ENCODE data around the gene UBE2Q1.

Gene UBE2Q1

DNA sequence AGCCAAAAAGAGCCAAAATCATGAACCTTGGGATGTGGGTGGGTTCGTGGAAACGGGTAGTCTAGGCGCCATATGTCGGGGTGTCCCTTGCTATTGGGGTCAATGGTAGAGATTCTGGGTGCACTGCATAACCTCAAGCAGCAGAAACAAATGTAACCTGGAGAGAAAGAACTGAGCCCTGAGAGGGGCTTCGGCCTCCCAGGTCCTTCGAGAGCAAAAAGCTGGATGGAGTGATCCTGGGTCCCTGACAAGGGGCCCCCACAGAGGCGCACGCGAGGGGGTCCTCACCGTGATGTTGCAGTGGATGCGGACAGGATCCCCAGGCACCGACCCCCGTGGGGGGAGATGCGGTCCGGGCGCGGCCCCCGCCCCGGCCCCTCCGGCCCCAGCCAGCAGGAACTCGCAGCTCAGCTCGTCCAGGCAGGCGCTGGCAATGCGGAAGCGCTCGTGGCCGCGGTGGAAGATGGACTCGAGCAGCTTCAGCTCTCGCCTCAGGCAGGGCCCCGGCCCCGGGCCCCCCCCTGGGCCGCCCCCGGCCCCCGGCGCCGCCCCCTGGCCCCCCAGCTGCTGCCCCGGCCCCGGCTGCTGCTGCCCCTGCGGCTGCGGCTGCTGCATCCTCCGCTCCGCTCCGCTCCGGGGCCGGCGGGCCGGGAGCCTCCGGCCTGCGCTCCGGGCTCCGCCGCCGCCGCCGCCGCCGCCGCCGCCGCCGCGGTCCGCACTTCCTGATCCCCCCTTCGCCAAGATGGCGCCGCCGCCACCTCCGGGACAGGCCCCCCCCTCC lies at the start of gene UBE2Q1:
TSS of gene UBE2Q1 (minus strand) at position 724 of the 781 bp plus-strand sequence. CDS start at position 615, 109 bp downstream.
- no peak for DNase-seq (ENCODE audit: low read depth)

GRCh38 chr1:154607609-154608396 lies 49.3 kb upstream of the UBE2Q1 start, which contains the start of gene ADAR:
TSS of gene ADAR (minus strand) at chr1:154608186. CDS start at chr1:154608006, 180 bp downstream.
- DNase-seq (ENCODE audit: low read depth) = peak; percentile 99

- peak; percentile 42 for DNase-seq (ENCODE audit: low read depth)
Observed at GRCh38 chr1:154607106-154607608, 48.7 kb upstream of the UBE2Q1 start.

- DNase-seq (ENCODE audit: low read depth) = no peak
Observed at GRCh38 chr1:154605534-154605933, 47.1 kb upstream of the UBE2Q1 start.

GRCh38 chr1:154603317-154603716 lies 44.9 kb upstream of the UBE2Q1 start:
- DNase-seq (ENCODE audit: low read depth) = no peak

DNA sequence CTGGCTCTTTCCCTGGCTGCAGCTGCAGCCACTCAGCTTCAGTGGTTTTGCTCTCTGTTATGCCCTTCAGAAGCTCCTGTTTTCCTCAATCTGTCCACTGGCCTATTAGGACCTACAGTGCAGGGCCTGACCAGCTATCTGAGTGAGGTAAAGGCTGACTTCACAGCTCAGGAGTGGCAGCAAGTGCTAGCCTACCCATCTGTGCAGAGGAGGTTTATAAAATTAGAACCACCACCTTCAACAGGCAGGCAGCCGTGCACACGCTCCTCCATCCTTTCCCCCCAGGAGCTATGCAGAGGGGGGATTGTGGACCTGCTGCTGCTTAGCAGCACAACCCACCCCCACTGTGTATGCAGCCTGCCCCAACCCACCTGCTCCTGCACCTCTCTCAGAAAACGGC lies 41.2 kb upstream of the UBE2Q1 start:
- DNase-seq (ENCODE audit: low read depth) = no peak

DNA sequence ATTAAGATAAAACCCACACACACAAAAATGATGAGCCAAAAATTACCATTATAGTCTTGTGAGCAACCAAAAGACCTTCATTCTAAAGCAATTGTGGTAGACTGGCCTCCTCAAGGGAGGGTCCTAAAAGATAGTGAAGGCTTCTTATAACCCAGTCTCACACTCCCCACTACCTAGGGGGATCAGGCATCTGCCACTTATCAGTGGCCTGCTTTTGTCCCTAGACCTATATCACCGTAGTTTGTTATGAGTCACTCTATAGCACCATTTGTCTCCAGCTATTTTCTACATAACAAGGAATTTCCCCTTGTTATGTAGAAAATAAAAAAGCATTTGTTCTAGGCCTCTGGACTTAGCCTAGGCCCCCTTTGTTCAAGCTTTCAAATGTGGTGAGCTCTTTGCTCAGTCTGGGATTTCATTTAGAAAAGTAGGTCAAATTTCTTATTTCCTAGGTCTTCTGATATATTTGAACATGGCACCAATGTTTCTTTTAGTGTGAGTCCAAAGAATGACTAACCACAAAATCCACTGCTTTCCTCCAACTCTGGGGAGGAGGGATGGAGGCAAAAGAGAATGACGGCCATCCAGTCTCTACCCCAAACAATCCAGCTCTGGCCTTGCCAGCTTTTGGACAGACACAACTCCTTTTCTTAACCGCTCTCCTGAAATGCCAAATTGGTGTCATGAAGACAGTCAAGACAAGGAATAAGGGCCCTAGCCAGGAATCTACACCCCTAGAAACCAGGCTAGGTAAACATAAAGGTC lies 40.6 kb upstream of the UBE2Q1 start:
- DNase-seq (ENCODE audit: low read depth) = no peak

DNA sequence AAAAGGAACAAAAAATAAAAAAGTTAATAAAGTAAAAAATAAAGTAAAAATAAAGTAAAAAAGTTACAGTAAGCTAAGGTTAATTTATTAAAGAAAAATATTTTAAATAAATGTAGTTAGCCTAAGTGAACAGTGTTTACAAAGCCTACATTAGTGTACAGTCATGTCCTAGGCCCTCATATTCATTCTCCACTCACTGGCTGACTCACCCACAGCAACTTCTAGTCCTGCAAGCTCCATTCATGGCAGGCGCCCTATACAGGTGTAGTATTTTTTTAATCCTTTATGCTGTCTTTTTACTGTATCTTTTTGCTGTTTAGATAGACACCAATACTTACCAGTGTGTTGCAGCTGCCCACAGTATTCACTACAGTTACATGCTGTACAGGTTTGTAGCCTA lies 37.2 kb upstream of the UBE2Q1 start:
- DNase-seq (ENCODE audit: low read depth) = no peak

DNA sequence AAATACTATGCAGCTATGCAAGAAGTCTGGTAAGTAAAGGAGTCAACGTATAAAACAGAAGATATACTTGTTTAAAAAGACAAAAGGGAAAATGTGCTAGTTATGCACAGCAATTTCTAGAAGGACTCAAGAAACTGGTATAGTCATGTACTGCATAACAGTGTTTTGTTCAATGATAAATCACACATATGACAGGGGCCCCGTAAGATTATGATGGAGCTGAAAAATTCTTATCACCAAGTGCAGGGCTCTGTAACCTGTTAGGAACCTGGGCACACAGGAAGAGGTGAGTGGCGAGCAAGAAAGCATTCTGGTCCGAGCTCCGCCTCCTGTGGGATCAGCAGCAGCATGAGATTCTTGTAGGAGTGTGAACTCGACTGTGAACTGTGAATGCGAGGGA lies 36.3 kb upstream of the UBE2Q1 start:
- DNase-seq (ENCODE audit: low read depth) = no peak

GRCh38 chr1:154593390-154593789 lies 34.9 kb upstream of the UBE2Q1 start:
- no peak for DNase-seq (ENCODE audit: low read depth)

GRCh38 chr1:154591206-154591605 lies 32.7 kb upstream of the UBE2Q1 start:
- DNase-seq (ENCODE audit: low read depth) = no peak

DNA sequence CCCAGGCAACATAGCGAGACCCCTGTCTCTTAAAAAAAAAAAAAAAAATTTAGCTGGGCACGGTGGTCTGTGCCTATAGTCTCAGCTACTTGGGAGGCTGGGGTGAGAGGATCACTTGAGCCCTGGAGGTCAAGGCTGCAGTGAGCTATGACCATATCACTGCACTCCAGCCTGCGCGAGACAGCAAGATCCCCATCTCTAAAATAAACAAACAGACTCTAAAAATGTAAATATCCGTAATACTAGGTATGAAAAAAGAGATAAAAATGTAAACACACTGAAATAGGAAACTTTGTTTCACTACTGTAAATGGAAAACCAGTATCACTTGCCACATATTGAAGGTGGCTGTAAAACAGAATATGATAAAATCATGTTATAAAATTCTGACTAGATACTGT lies 32.3 kb upstream of the UBE2Q1 start:
- no peak for DNase-seq (ENCODE audit: low read depth)

DNA sequence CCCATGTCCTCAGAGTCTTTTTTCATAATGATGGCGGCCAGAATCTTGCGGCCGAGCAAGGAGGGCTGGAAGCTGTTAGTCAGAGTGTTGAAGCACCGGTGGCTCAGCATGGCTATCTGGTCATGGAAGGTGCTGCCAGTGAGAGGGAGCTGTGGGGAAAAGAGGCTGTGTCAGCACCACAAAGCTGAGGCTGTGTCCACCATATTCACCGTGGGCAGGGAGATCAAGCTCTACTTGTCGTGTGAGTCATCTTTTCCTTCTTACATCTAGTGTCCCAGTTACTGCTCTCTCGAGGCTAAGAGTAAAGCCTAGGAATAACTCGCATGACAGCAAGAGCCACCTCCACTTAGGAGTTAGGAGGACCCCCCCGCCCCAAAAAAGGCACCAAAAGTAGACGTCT lies 31.3 kb upstream of the UBE2Q1 start:
- DNase-seq (ENCODE audit: low read depth) = no peak

DNA sequence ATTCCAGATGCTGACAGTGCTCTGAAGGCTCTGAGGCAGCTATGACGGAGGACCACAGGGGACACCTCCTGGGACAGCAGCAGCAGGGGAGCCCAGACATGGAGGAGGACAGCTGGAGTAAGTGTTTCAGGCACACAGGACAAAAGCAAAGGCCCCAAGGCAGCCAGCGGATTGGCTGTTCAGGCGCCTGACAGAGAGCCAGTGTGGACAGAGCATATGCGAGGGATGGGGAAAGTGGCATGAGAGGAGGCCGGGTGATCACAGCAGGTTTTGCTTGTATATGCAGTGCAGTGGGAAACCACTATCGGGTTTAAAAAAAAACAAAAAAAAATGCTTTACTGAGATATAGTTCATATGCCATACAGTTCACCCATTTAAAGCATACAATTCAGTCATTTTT lies 28.2 kb upstream of the UBE2Q1 start:
- no peak for DNase-seq (ENCODE audit: low read depth)

DNA sequence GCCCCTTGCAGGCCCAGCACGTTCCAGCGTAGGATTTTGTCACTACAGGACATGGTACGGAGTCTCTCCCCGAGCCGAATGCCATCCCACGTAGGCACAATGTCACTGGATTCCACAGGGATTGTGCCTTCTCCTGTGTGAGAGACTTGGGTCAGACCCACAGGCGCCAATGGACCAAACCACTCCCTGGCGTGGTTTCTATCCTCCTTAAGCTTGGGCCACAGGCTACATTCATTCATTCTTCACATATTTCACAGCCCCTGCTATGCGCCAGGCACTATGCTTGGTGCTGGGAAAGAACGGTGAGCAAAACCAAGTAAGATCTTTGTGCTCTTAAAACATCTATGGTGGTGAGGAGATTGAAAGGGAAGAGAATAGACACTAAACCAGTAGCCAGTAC lies 27.8 kb upstream of the UBE2Q1 start:
- DNase-seq (ENCODE audit: low read depth) = no peak

DNA sequence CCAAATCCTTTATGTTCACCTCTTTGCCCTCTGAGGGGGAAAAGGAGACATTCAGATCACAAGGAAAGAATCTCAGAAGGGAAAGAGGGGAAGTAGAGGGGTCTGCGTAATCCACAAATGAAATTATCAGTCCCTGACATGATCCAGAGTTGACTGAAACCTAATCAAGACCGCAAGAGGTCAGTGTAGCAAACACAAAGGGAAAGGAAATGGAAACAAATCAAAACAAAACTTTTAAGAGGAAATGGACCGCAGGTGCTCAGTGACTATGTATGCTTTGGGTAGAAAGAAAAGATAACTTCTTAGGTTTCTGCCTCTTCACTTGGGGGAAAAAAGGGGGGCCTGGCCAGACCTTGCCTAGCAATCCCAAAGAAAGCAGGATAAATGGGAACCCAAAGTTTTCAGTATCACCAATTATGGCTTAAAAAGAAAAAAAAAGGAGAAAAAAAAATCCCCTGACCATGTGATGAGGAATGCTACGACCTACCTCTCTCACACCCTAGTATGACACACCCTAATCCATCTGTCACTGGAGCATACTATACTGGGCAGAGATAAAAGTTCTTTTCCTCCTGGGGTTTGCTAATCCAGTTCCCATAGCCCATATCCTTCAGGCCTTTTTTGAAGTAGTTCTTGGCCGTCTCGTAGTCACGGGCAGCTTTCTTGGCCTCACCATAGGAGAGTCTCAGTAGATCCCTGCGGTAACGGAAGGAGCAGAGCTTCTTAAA lies 26.0 kb upstream of the UBE2Q1 start:
- no peak for DNase-seq (ENCODE audit: low read depth)

DNA sequence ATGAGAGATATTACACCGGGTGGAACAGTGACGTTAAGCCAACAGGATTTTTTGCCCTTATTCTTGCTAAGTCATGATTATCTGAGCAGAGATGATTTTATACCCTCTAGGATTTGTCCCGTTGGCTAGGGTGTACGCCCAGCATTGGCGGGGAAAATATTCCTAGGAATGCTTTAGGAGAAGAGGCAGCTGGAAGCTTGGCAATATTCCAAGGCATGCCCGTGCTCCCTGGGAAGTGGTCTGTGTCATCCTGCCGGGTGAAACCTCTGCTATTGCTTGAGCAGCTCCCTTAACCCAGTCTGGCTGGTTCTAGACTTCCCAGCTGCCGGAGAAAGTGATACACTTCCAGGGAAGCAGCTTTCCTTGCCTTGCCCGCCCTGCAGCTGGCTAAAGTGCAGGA lies 25.3 kb upstream of the UBE2Q1 start:
- no peak for DNase-seq (ENCODE audit: low read depth)

GRCh38 chr1:154582885-154583284 lies 24.4 kb upstream of the UBE2Q1 start:
- DNase-seq (ENCODE audit: low read depth) = no peak

GRCh38 chr1:154581766-154582165 lies 23.3 kb upstream of the UBE2Q1 start:
- no peak for DNase-seq (ENCODE audit: low read depth)

GRCh38 chr1:154579374-154579773 lies 20.9 kb upstream of the UBE2Q1 start:
- no peak for DNase-seq (ENCODE audit: low read depth)

DNA sequence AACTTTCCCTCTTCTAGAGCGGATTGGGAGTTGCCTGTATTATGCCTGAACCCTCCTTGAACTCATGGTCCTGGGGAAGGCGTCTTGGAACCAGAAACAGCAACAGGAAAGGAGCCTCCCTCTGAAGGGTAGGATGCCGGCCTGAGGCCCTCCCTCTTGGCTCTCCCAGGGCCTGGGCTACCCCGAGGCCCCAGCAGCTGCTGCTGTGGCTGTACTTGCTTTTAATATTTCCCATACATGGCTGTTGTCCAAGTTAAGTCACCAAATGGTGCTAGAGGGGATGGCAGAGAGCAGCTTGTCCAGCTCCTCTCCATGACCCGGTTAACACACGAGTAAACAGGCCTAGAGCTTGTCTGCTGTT lies 19.6 kb upstream of the UBE2Q1 start:
- peak; percentile 12 for DNase-seq (ENCODE audit: low read depth)
